Mesothelial cell of epicardium (in vitro differentiated cells): ENCODE data around the gene TOMM40. TPM values are rescaled to one million over a fixed set of nuclear protein-coding genes. Genes with fewer than 3 reads are reported as not detected.
A peak's percentile ranks its signal among the peaks of the same experiment; 100 is the strongest.

Experiments used
- DNase-seq, 2 experiments: peaks; one replicate each; pipeline ENCODE4 v3.0.0; 2021; ENCODE audit warnings: low spot score in 2 of 2; ENCODE audit not compliant: unreplicated experiment in 2 of 2
- H3K27ac Mint-ChIP-seq: 2 replicates; pipeline ENCODE4 v1.8.0; 2021; ENCODE audit warnings: mixed read lengths
- H3K27me3 Mint-ChIP-seq: 2 replicates; pipeline ENCODE4 v1.8.0; 2021; ENCODE audit warnings: low read depth, mixed read lengths
- H3K36me3 Mint-ChIP-seq: 2 replicates; pipeline ENCODE4 v1.8.0; 2021; ENCODE audit warnings: mixed read lengths
- H3K4me1 Mint-ChIP-seq: 2 replicates; pipeline ENCODE4 v1.8.0; 2021; ENCODE audit warnings: mixed read lengths
- H3K4me3 Mint-ChIP-seq: 2 replicates; pipeline ENCODE4 v1.8.0; 2021; ENCODE audit warnings: mild to moderate bottlenecking, moderate library complexity, mixed read lengths
- H3K9me3 Mint-ChIP-seq: 2 replicates; pipeline ENCODE4 v1.8.0; 2021; ENCODE audit warnings: mixed read lengths
- CTCF ChIP-seq: fragments of 200-600 bp; sonication (generic); IDR thresholded peaks from one replicate; pipeline ENCODE4 v1.5.0; 2021; ENCODE audit warnings: antibody characterized with exemption; ENCODE audit not compliant: unreplicated experiment
- total RNA-seq: library from RNA; stranded (reverse); gene quantifications from 3 replicates; pipeline ENCODE4 v1.2.1, GENCODE V29; 2021

TOMM40 gene
- total RNA-seq, 1 donor from 2014 or later, result 47.8 TPM

- H3K27ac Mint-ChIP-seq, result peak overlapping the region; percentile 100
- DNase-seq, result peak; percentile 52 to 76
- peak overlapping the region; percentile 99 for H3K4me3 Mint-ChIP-seq
- no peaks in the 10 kb centered on the region for H3K27me3 Mint-ChIP-seq
- TF ChIP-seq CTCF, result no peak
- H3K9me3 Mint-ChIP-seq, result no peaks in the 10 kb centered on the region
- peaks cover under 1% of the 10 kb centered on the region for H3K36me3 Mint-ChIP-seq
- H3K4me1 Mint-ChIP-seq, result peaks cover 39% of the 10 kb centered on the region
Measured at GRCh38 chr19:44847144-44848035, 43.7 kb upstream of the TOMM40 start.

DNA sequence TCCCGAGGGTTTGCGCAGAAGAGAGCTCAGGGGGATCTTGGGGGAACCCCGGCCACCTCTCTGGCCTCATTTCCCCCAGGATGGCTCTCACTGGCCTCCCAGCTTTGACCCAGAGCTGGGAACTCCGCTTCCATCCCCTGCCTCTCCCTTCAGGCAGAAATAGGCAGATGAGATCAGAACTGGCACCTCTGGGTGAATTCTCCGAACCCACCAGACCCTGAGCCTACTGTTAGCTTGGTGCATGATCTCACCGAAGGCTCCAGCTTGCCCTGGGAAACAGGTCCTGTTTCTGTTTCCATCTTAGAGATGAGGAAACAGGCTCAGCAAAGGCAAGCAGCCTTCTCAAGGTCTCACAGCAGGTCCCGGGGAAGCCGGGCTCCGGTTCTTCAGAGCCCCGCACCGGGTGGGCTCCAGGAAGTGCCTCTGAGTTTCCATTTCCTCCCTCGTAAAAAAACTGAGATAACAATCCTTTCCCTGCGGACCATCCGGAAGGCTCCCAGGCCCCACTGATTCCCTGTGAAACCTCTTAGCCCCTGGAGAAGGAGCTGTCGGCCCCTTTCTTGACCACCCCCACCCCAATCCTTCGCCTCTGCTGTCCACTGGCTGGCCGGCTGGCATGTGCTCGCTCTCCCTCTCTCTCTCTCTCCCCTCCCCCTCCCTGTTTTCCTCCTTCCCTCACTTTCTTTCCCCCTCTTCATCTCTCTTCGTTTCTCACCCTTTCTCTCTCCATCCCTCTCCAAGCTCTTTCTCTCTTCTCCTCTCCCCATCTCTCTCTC, 42.8 kb upstream of the TOMM40 start:
- H3K4me3 Mint-ChIP-seq, result peak overlapping the region; percentile 99
- H3K9me3 Mint-ChIP-seq, result no peaks in the 10 kb centered on the region
- H3K27me3 Mint-ChIP-seq, result no peaks in the 10 kb centered on the region
- no peak for TF ChIP-seq CTCF
- DNase-seq, result peak in 1 of 2 experiments; percentile 59
- peak overlapping the region; percentile 100 for H3K27ac Mint-ChIP-seq
- peaks cover 3% of the 10 kb centered on the region for H3K36me3 Mint-ChIP-seq
- peaks cover 39% of the 10 kb centered on the region for H3K4me1 Mint-ChIP-seq

DNA sequence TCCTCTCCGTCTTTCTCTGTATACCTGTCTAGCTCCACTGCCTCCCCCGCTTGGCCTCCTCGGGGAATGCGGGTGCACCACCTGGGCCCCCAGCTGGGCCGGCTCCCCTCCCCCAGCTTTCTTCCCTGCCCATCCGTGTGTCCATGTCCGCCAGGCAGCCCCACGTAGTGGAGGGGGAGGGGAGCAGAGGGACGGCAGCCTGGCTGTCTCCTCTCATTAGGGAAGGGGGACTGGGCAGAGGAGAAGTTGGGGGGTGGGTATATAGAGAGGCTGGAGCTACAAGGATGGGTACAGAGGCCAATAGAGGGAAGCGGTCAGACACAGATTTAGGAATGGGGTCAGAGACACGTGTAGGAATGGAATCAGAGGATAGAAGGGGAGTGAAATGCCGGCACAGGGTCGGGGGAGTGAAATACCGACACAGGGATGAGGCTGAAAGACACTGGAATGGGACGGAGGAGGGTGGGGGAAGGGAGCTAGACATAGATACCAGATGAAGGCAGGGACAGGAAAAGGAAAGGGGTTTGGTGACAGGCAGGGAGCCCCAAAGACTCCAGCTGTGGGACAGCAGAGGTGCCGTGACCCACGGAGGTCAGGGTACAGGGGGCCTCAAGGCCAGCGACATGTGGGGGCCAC, 42.1 kb upstream of the TOMM40 start:
- Mint-ChIP-seq H3K27me3 (no peaks in the 10 kb centered on the region), H3K36me3 (peaks cover 6% of the 10 kb centered on the region), H3K4me3 (peak overlapping the region; percentile 99), H3K27ac (peak overlapping the region; percentile 100), H3K9me3 (no peaks in the 10 kb centered on the region), H3K4me1 (peaks cover 39% of the 10 kb centered on the region)
- no peak for TF ChIP-seq CTCF
- DNase-seq, result peak in 1 of 2 experiments; percentile 57

DNA sequence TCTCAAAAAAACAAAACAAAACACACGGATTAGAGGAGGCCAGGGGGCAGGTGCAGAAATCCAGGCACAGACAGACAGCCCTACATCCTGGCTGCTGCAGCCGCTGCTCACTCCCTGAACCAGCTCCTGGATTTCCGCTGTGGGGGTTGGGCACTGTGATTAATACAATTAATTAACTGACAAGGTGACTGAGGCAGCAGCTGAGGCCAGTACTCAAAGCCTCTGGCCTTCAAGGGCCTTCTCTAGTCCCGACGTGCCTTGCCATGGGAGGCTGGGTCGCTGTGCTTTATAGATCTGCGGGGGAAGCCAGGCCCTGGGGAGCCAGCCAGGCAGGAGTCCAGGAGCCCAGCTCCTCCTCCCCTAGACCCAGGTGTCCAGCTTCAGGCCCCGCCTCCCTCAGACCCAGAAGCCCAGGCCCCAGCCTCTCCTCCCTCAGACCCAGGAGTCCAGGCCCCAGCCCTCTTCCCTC, 40.4 kb upstream of the TOMM40 start:
- Mint-ChIP-seq H3K4me1 (peaks cover 35% of the 10 kb centered on the region), H3K4me3 (no peak overlapping the region), H3K27me3 (no peaks in the 10 kb centered on the region), H3K9me3 (no peaks in the 10 kb centered on the region), H3K27ac (peak overlapping the region; percentile 100), H3K36me3 (peaks cover 10% of the 10 kb centered on the region)
- no peak for TF ChIP-seq CTCF
- no peak for DNase-seq

- Mint-ChIP-seq H3K27me3 (no peaks in the 10 kb centered on the region), H3K36me3 (peaks cover 13% of the 10 kb centered on the region), H3K4me3 (peak overlapping the region; percentile 43), H3K9me3 (no peaks in the 10 kb centered on the region), H3K27ac (peak overlapping the region; percentile 36), H3K4me1 (peaks cover 38% of the 10 kb centered on the region)
- TF ChIP-seq CTCF, result no peak
- DNase-seq, result no peak
Measured at GRCh38 chr19:44851427-44851826, 39.6 kb upstream of the TOMM40 start.
